Measurements from ENCODE around the gene MYO7B.

MYO7B gene

GRCh38 chr2:127641133-127641532 lies 105.7 kb downstream of the MYO7B start:
- no peak for TF ChIP-seq CTCF (IDR thresholded peaks at IDR 0.05; ENCODE audit: low read length, missing control alignments)
- DNase-seq (ENCODE audit: low read depth) = no peak
- no peak overlapping the region for H3K4me3 ChIP-seq (replicated peaks; ENCODE audit: low read depth, low read length)

GRCh38 chr2:127641846-127642507 lies 106.5 kb downstream of the MYO7B start:
- DNase-seq (ENCODE audit: low read depth) = no peak
- H3K4me3 ChIP-seq (replicated peaks; ENCODE audit: low read depth, low read length) = no peak overlapping the region
- TF ChIP-seq CTCF (IDR thresholded peaks at IDR 0.05; ENCODE audit: low read length, missing control alignments) = no peak

GRCh38 chr2:127642706-127643438 lies 107.4 kb downstream of the MYO7B start:
- TF ChIP-seq CTCF (IDR thresholded peaks at IDR 0.05; ENCODE audit: low read length, missing control alignments) = no peak
- H3K4me3 ChIP-seq (replicated peaks; ENCODE audit: low read depth, low read length) = no peak overlapping the region
- DNase-seq (ENCODE audit: low read depth) = no peak

GRCh38 chr2:127643439-127644065 lies 108.1 kb downstream of the MYO7B start:
- DNase-seq (ENCODE audit: low read depth) = no peak
- TF ChIP-seq CTCF (IDR thresholded peaks at IDR 0.05; ENCODE audit: low read length, missing control alignments) = no peak

GRCh38 chr2:127644066-127645025 lies 108.9 kb downstream of the MYO7B start:
- no peak for DNase-seq (ENCODE audit: low read depth)
- H3K4me3 ChIP-seq (replicated peaks; ENCODE audit: low read depth, low read length) = no peak overlapping the region
- TF ChIP-seq CTCF (IDR thresholded peaks at IDR 0.05; ENCODE audit: low read length, missing control alignments) = no peak

More at GRCh38 chr2:127643439-127644065, 108.1 kb downstream of the MYO7B start:
- no peak overlapping the region for H3K4me3 ChIP-seq (replicated peaks; ENCODE audit: low read depth, low read length)

- DNase-seq (ENCODE audit: low read depth) = no peak
- no peak for TF ChIP-seq CTCF (IDR thresholded peaks at IDR 0.05; ENCODE audit: low read length, missing control alignments)
- H3K4me3 ChIP-seq (replicated peaks; ENCODE audit: low read depth, low read length) = no peak overlapping the region
These were observed 109.5 kb downstream of the MYO7B start for GRCh38 chr2:127645026-127645394.
